ENCODE results near the gene CACNA1B.

The CACNA1B gene

DNA sequence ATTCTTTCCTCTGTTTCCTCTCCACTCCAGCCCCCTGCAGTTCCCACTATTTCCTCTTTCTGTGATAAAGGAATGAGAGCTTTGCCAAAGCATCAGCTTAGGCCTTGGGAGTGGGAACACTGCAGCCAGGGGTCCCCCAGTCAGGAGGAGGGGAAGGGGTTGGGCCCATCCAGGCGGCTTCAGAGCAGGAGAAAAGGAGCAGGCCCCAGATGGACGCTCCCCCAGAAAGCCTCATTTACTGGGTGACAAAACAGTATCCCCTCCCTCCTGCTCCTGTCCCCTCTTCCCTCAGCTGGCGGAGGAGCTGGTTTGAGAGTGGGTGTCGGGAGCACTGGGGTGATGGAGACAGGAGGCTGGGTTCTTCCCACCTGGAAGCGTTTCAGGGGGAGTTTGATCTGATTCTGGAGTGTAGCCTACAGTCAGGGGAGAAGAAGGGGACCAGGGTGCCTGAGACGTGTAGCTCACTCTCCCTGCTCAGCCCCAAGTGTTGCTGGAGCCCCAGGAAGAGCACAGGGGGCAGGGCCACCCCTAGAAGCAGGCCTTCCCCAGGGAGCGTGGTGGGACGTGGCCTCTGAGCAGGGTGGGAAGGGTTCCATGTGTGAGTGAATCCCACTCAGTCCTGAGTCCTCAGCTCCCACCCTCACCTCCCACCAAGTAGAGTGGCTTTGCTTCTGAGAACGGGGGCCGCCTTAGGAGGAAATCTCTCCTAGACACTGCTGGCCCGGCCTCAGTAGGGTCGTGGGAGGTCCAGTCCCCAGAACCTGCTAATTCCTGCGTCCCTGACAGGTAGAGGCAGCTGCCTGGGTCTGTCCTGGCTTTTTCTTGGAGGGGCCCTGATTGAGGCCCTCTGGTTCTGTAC lies 173.1 kb downstream of the CACNA1B start:
- DNase-seq (ENCODE audit: low read depth in 2 of 2, low spot score in 1 of 2) = no peak

GRCh38 chr9:138051586-138052321 lies 174.2 kb downstream of the CACNA1B start:
- no peak for DNase-seq (ENCODE audit: low read depth in 2 of 2, low spot score in 1 of 2)

DNA sequence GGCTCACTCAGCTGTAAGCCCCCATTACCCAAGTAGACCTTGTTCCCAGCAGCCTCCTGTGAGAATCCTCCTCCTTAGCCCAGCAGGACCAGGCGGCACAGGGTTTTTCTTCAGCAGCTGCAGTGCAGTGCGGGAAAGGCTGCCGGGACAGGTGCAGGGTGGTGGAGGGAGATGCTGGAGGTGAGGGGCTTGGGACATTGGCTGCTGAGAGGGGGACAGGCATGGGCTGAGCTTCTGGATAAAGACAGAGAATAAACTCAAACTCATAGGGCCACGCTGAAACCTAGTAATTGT lies 174.7 kb downstream of the CACNA1B start:
- DNase-seq (ENCODE audit: low read depth in 2 of 2, low spot score in 1 of 2) = no peak

GRCh38 chr9:138052635-138053320 lies 175.2 kb downstream of the CACNA1B start:
- no peak for DNase-seq (ENCODE audit: low read depth in 2 of 2, low spot score in 1 of 2)

DNA sequence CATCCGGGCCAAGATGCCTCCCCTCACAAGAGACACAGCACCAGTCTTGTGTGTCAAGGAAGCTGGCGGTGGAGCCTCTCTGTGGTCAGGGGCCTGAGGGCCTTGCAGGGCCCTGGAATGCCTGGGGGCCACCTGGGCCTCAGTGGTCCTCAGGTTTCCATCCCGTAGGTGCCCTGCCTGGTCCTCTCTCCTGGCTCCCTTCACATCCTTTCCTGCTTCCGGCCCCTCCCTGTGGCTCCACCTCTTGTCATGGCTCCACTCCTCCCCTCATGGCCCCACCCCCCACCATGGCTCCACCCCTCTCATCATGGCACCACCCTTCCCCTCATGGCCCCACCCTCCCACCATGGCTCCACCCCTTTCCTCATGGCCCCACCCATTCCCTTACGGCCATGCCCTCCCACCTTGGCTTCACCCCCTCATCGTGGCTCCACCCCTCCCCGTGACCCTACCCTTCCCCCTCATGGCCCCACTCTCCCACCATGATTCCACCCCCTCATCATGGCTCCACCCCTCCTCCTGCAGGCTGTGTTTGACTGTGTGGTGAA lies 175.8 kb downstream of the CACNA1B start:
- DNase-seq (ENCODE audit: low read depth in 2 of 2, low spot score in 1 of 2) = no peak

GRCh38 chr9:138053996-138054752 lies 176.6 kb downstream of the CACNA1B start:
- DNase-seq (ENCODE audit: low read depth in 2 of 2, low spot score in 1 of 2) = no peak

- no peak for DNase-seq (ENCODE audit: low read depth in 2 of 2, low spot score in 1 of 2)
Measured at GRCh38 chr9:138057726-138058125, 180.1 kb downstream of the CACNA1B start.

DNA sequence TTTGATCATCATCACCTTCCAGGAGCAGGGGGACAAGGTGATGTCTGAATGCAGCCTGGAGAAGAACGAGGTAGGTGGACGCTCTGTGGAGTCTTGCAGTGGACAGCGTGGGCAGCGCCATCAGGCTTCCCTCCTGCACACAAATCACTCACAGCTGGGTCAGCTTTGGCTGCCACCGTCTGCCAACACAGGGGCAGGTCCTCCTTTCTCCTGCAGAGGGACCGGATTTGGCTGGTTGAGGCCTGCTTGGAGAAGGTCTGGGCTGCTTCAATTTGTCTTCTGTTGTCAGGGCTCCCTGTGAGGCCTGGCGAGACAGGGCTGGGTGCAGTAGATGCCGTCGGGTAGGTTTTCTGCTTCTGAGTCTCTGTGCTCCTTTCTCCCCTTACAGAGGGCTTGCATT lies 180.6 kb downstream of the CACNA1B start:
- no peak for DNase-seq (ENCODE audit: low read depth in 2 of 2, low spot score in 1 of 2)

GRCh38 chr9:138059196-138059595 lies 181.6 kb downstream of the CACNA1B start:
- no peak for DNase-seq (ENCODE audit: low read depth in 2 of 2, low spot score in 1 of 2)

DNA sequence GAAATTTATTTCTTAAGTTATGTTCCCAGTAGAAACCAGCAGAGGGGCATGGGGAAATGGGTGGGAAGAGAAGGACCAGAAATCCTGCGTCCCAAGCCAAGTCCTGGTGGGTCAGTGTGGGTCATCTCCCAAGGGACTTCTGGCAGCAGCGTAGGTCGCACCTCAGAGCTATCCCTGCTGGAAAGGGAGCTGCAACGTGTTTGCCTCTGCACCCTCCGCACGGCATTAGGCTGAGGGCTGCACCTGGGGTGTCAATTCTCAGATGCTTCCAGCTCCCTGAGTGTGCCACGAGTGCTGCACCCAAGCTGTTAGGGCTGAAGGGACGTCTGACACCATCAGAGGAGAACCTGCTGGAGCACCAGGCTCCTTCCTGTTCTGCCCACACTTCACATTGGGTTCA lies 182.8 kb downstream of the CACNA1B start:
- DNase-seq (ENCODE audit: low read depth in 2 of 2, low spot score in 1 of 2) = no peak

- no peak for DNase-seq (ENCODE audit: low read depth in 2 of 2, low spot score in 1 of 2)
Measured at GRCh38 chr9:138060881-138061280, 183.3 kb downstream of the CACNA1B start.

- no peak for DNase-seq (ENCODE audit: low read depth in 2 of 2, low spot score in 1 of 2)
Measured at GRCh38 chr9:138061631-138062030, 184.0 kb downstream of the CACNA1B start.

GRCh38 chr9:138062196-138062595 lies 184.6 kb downstream of the CACNA1B start:
- DNase-seq (ENCODE audit: low read depth in 2 of 2, low spot score in 1 of 2) = no peak

DNA sequence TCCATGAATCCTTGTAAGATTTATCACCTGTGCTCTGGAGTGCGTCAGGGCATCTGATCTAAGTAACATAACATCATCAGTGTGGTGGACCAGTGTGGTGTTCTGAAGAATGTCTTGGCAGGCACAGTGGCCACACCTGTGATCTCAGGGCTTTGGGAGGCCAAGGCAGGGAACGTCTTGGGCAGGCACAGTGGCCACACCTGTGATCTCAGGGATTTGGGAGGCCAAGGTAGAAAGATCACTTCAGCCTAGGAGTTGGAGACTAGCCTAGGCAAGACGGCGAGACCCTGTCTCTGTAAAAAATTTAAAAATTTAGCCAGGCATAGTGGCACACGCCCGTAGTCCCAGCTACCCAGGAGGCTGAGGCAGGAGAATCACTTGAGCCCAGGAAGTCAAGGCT lies 185.5 kb downstream of the CACNA1B start:
- no peak for DNase-seq (ENCODE audit: low read depth in 2 of 2, low spot score in 1 of 2)

GRCh38 chr9:138063785-138064184 lies 186.2 kb downstream of the CACNA1B start:
- no peak for DNase-seq (ENCODE audit: low read depth in 2 of 2, low spot score in 1 of 2)

- no peak for DNase-seq (ENCODE audit: low read depth in 2 of 2, low spot score in 1 of 2)
Measured at GRCh38 chr9:138064547-138064946, 187.0 kb downstream of the CACNA1B start.

DNA sequence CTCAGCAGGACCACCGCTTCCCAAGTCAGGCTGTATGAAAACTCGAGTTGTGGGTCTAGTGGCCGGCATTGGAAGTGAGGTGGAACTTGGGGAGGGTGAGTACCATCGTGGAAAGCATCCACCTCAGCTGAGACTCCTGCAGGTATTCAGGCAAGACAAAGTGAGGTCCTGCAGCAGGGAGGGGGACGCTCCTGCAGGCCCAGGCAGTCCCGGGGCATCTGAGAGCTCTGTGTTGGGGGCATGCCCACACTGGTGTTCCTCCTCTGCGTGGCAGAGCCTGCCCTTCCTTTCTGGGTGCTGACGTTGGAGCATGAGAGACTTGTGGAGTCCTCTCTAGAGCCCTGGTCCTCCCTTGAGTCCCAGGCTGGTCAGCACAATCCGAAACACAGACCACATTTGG lies 187.7 kb downstream of the CACNA1B start:
- no peak for DNase-seq (ENCODE audit: low read depth in 2 of 2, low spot score in 1 of 2)

DNA sequence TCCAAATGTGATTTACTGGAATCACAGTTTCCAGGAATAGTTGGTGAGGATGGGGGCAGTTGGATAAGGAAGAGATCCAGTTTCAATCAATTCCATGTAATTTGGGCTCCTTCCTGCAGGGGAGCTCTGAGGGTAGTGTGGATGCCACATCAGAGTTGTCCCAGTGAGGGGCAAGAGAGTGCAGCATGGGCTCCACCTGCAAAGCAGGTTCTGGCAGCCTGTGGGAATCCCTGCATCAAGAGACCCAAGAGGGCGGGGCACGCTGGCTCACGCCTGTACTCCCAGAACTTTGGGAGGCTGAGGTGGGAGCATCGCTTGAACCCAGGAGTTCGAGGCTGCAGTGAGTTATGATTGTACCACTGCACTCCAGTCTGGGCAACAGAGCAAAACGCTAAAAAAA lies 188.5 kb downstream of the CACNA1B start:
- no peak for DNase-seq (ENCODE audit: low read depth in 2 of 2, low spot score in 1 of 2)

GRCh38 chr9:138067613-138068367 lies 190.2 kb downstream of the CACNA1B start:
- no peak for DNase-seq (ENCODE audit: low read depth in 2 of 2, low spot score in 1 of 2)

DNA sequence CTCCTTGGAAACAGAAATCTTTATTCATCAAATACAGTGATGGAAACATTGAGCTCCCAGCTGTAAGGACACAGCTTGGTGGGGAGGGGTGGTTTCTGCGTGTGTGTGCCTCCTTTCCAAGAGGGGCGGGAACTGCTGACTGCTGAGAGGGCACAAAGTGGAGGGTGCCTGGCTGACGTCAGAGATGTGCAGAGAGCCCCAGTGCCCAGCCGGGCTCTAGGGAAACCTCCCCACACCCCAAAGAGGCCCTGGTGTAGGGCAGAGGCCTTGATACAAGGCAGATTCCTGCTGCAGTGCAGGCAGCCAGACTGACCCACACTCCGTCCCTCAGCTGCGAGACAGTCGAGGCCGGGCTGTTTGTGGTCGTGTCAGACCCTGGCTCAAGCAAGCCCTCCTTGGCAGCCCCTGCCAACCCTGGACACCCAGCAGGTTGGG lies 191.0 kb downstream of the CACNA1B start:
- no peak for DNase-seq (ENCODE audit: low read depth in 2 of 2, low spot score in 1 of 2)

Data from stimulated activated CD8-positive, alpha-beta memory T cell treated with anti-CD3 and anti-CD28 coated beads, Interleukin-4, amount 100 ng/mL, for 1 hour (primary cell).